Neural progenitor cell (in vitro differentiated cells): ENCODE measurements around the gene ITGBL1. TPM values are rescaled to one million over a fixed set of nuclear protein-coding genes. Genes with fewer than 3 reads are reported as not detected.

Source experiments
- DNase-seq: peaks from one replicate; pipeline ENCODE4 v3.0.0-alpha.2; 2016; ENCODE audit warnings: low spot score
- H2AFZ ChIP-seq: fragments of 200-600 bp; sonication (generic); replicated peaks from 2 replicates; pipeline ENCODE4 v1.6.1; 2016; ENCODE audit warnings: antibody characterized with exemption
- H3F3A ChIP-seq: fragments of 200-600 bp; sonication (generic); 2 replicates; pipeline ENCODE4 v1.6.1; 2016; ENCODE audit warnings: antibody characterized with exemption, low read depth
- H3K27ac ChIP-seq: fragments of 200-600 bp; sonication (generic); 2 replicates; pipeline ENCODE4 v1.5.1; 2016; ENCODE audit warnings: mild to moderate bottlenecking
- H3K27me3 ChIP-seq: fragments of 200-600 bp; sonication (generic); 2 replicates; pipeline ENCODE4 v1.6.1; 2016; ENCODE audit warnings: mild to moderate bottlenecking, moderate library complexity
- H3K36me3 ChIP-seq: fragments of 200-600 bp; sonication (generic); 2 replicates; pipeline ENCODE4 v1.5.1; 2016
- H3K4me1 ChIP-seq: fragments of 200-600 bp; sonication (generic); 2 replicates; pipeline ENCODE4 v1.6.1; 2016; ENCODE audit warnings: mixed run types
- H3K4me2 ChIP-seq: fragments of 200-600 bp; sonication (generic); 2 replicates; pipeline ENCODE4 v1.6.1; 2016
- H3K4me3 ChIP-seq: fragments of 200-600 bp; sonication (generic); 2 replicates; pipeline ENCODE4 v1.5.1; 2016
- H3K79me2 ChIP-seq: fragments of 200-600 bp; sonication (generic); 2 replicates; pipeline ENCODE4 v1.6.1; 2016; ENCODE audit warnings: low read depth
- H3K9ac ChIP-seq: fragments of 200-600 bp; sonication (generic); 2 replicates; pipeline ENCODE4 v1.6.1; 2016
- H3K9me3 ChIP-seq: fragments of 200-600 bp; sonication (generic); 2 replicates; pipeline ENCODE4 v1.5.1; 2016; ENCODE audit warnings: low read depth
- H4K20me1 ChIP-seq: fragments of 200-600 bp; sonication (generic); 2 replicates; pipeline ENCODE4 v1.6.1; 2016; ENCODE audit warnings: low read depth
- H3K27ac Mint-ChIP-seq: 3 replicates; pipeline ENCODE4 v1.8.0; 2021; ENCODE audit warnings: mixed read lengths
- H3K27me3 Mint-ChIP-seq: 2 replicates; pipeline ENCODE4 v1.8.0; 2022; ENCODE audit warnings: low read depth, mild to moderate bottlenecking, inconsistent platforms, moderate library complexity, mixed read lengths; ENCODE audit not compliant: insufficient read depth
- H3K36me3 Mint-ChIP-seq: 3 replicates; pipeline ENCODE4 v1.8.0; 2021; ENCODE audit warnings: mixed read lengths
- H3K4me1 Mint-ChIP-seq: 3 replicates; pipeline ENCODE4 v1.8.0; 2021; ENCODE audit warnings: mixed read lengths
- H3K4me3 Mint-ChIP-seq: 3 replicates; pipeline ENCODE4 v1.8.0; 2021; ENCODE audit warnings: mild to moderate bottlenecking, moderate library complexity, mixed read lengths
- H3K9me3 Mint-ChIP-seq: 3 replicates; pipeline ENCODE4 v1.8.0; 2020; ENCODE audit warnings: mixed read lengths
- CTCF ChIP-seq: fragments of 200-600 bp; sonication (generic); IDR thresholded peaks from 2 replicates; pipeline ENCODE4 v1.5.1; 2017; ENCODE audit warnings: antibody characterized with exemption, mild to moderate bottlenecking
- EZH2 ChIP-seq: fragments of 200-600 bp; sonication (generic); IDR thresholded peaks from 2 replicates; pipeline ENCODE4 v1.6.1; 2017; ENCODE audit warnings: antibody characterized with exemption, mild to moderate bottlenecking, moderate library complexity
- EZH2phosphoT487 ChIP-seq: fragments of 200-600 bp; sonication (generic); IDR thresholded peaks from 2 replicates; pipeline ENCODE4 v1.6.1; 2017; ENCODE audit warnings: antibody characterized with exemption
- total RNA-seq: library from RNA; depleted of rRNA; stranded (reverse); fragments of >200 nt; gene quantifications from 2 replicates; pipeline ENCODE4 v1.2.3, GENCODE V29; 2015; ENCODE audit warnings: low replicate concordance

Gene ITGBL1
- total RNA-seq, 1 donor from 2014 or later: not detected

- Histone ChIP-seq H3K4me3 (no peak overlapping the region), H4K20me1 (no peaks in the 10 kb centered on the region), H3K4me1 (no peaks in the 10 kb centered on the region), H3F3A (no peaks in the 10 kb centered on the region), H3K79me2 (no peaks in the 10 kb centered on the region), H3K27ac (no peak overlapping the region), H3K36me3 (no peaks in the 10 kb centered on the region), H3K27me3 (no peaks in the 10 kb centered on the region), H3K9me3 (no peaks in the 10 kb centered on the region), H2AFZ (peak overlapping the region; percentile 14), H3K4me2 (no peak overlapping the region), H3K9ac (no peak overlapping the region)
- Mint-ChIP-seq H3K27ac (no peak overlapping the region), H3K4me1 (no peaks in the 10 kb centered on the region), H3K4me3 (no peak overlapping the region), H3K27me3 (no peaks in the 10 kb centered on the region), H3K9me3 (peaks cover 3% of the 10 kb centered on the region), H3K36me3 (no peaks in the 10 kb centered on the region)
- DNase-seq: no peak
- TF ChIP-seq CTCF (no peak), EZH2phosphoT487 (no peak), EZH2 (no peak)
These were observed 221.1 kb downstream of the ITGBL1 start for GRCh38 chr13:101673360-101674105.

GRCh38 chr13:101681834-101682233 lies 229.4 kb downstream of the ITGBL1 start:
- no peak overlapping the region for H3K4me3 ChIP-seq
- Mint-ChIP-seq H3K36me3 (no peaks in the 10 kb centered on the region), H3K4me3 (no peak overlapping the region), H3K9me3 (no peaks in the 10 kb centered on the region), H3K27ac (no peak overlapping the region), H3K4me1 (no peaks in the 10 kb centered on the region), H3K27me3 (no peaks in the 10 kb centered on the region)
- H3K9me3 ChIP-seq: no peaks in the 10 kb centered on the region
- H3K27ac ChIP-seq: no peak overlapping the region
- no peaks in the 10 kb centered on the region for H3K4me1 ChIP-seq
- H3K4me2 ChIP-seq: no peak overlapping the region
- no peak for DNase-seq
- TF ChIP-seq EZH2 (no peak), CTCF (no peak), EZH2phosphoT487 (no peak)
- no peaks in the 10 kb centered on the region for H4K20me1 ChIP-seq
- H3K9ac ChIP-seq: no peak overlapping the region
- H3K79me2 ChIP-seq: no peaks in the 10 kb centered on the region
- no peaks in the 10 kb centered on the region for H3F3A ChIP-seq
- H3K27me3 ChIP-seq: no peaks in the 10 kb centered on the region
- no peak overlapping the region for H2AFZ ChIP-seq
- H3K36me3 ChIP-seq: no peaks in the 10 kb centered on the region

- H3K27ac Mint-ChIP-seq: no peak overlapping the region
These were observed 233.5 kb downstream of the ITGBL1 start for GRCh38 chr13:101686003-101686402.

More at GRCh38 chr13:101686003-101686402, 233.5 kb downstream of the ITGBL1 start:
- no peak overlapping the region for H3K4me3 ChIP-seq
- Mint-ChIP-seq H3K27me3 (peaks cover 2% of the 10 kb centered on the region), H3K4me1 (no peaks in the 10 kb centered on the region), H3K36me3 (no peaks in the 10 kb centered on the region), H3K9me3 (no peaks in the 10 kb centered on the region), H3K4me3 (no peak overlapping the region)
- DNase-seq: no peak
- TF ChIP-seq CTCF (no peak), EZH2phosphoT487 (no peak), EZH2 (no peak)
- H3K4me2 ChIP-seq: no peak overlapping the region
- H3K36me3 ChIP-seq: no peaks in the 10 kb centered on the region
- H3K9ac ChIP-seq: no peak overlapping the region
- H3K4me1 ChIP-seq: no peaks in the 10 kb centered on the region
- H4K20me1 ChIP-seq: no peaks in the 10 kb centered on the region
- H3K27me3 ChIP-seq: no peaks in the 10 kb centered on the region
- H2AFZ ChIP-seq: no peak overlapping the region
- H3F3A ChIP-seq: no peaks in the 10 kb centered on the region
- H3K9me3 ChIP-seq: no peaks in the 10 kb centered on the region
- H3K79me2 ChIP-seq: no peaks in the 10 kb centered on the region
- H3K27ac ChIP-seq: no peak overlapping the region
